Lung (tissue), 12 donors: ENCODE results near the gene CA5A. TPM values are rescaled to one million over a fixed set of nuclear protein-coding genes. Genes with fewer than 3 reads are reported as not detected.
"Not testable (repeated sequence)": the region's sequence is repeated elsewhere in the genome, so short reads cannot be mapped to it uniquely, and the experiment has no call there.

ENCODE experiments used
- ATAC-seq: fragments of 200-7000 bp; cut with Tn5 transposase; one replicate; pipeline ENCODE4 v1.9.1; 2020; ENCODE audit warnings: moderate number of reproducible peaks; ENCODE audit not compliant: insufficient read depth, low FRiP score
- DNase-seq, 3 donors: peaks; one replicate each; pipeline ENCODE4 v3.0.0-alpha.2; 2013 to 2017
- H3K27ac ChIP-seq, 2 donors: one replicate each; pipeline ENCODE4 v1.5.1; 2013; ENCODE audit warnings: mild to moderate bottlenecking in 2 of 2, moderate library complexity in 2 of 2, control low read depth in 1 of 2, inconsistent platforms in 1 of 2, low read depth in 1 of 2, low read length in 1 of 2
- H3K27me3 ChIP-seq, 3 donors: one replicate each; pipeline ENCODE4 v1.5.1; 2013; ENCODE audit warnings: low read length in 2 of 3; ENCODE audit not compliant: control insufficient read depth in 3 of 3, insufficient read depth in 3 of 3
- H3K36me3 ChIP-seq, 4 donors: one replicate each; pipeline ENCODE4 v1.5.1; 2013; ENCODE audit warnings: low read length in 4 of 4, mild to moderate bottlenecking in 1 of 4, moderate library complexity in 1 of 4; ENCODE audit not compliant: control insufficient read depth in 4 of 4, insufficient read depth in 4 of 4
- H3K4me1 ChIP-seq, 5 donors: one replicate each; pipeline ENCODE4 v1.5.1; 2013; ENCODE audit warnings: low read length in 5 of 5, mild to moderate bottlenecking in 2 of 5, moderate library complexity in 1 of 5; ENCODE audit not compliant: control insufficient read depth in 5 of 5, insufficient read depth in 5 of 5
- H3K4me3 ChIP-seq: one replicate; pipeline ENCODE4 v1.5.1; 2013; ENCODE audit warnings: mild to moderate bottlenecking, control low read depth, moderate library complexity
- H3K9ac ChIP-seq, 2 donors: one replicate each; pipeline ENCODE4 v1.5.1; 2013; ENCODE audit warnings: low read length in 2 of 2, control low read depth in 1 of 2; ENCODE audit not compliant: insufficient read depth in 1 of 2
- H3K9me3 ChIP-seq, 4 donors: one replicate each; pipeline ENCODE4 v1.5.1; 2013; ENCODE audit warnings: low read length in 3 of 4, mild to moderate bottlenecking in 1 of 4, moderate library complexity in 1 of 4; ENCODE audit not compliant: control insufficient read depth in 4 of 4, insufficient read depth in 3 of 4
- CTCF ChIP-seq: IDR thresholded peaks from 2 replicates; pipeline ENCODE4 v1.5.1; 2012; ENCODE audit warnings: mild to moderate bottlenecking; ENCODE audit errors: control extremely low read depth, extremely low read depth
- WGBS, 2 donors: extraction: QIAGEN DNeasy Blood & Tissue Kit; methylation state at CpG; one replicate each; pipeline ENCODE4 v1.1.7; 2013; 5-methylcytosine and 5-hydroxymethylcytosine counted together
- polyA plus RNA-seq, 2 donors: library from polyadenylated mRNA; stranded (reverse); fragments of 200-250 nt; gene quantifications; one replicate each; pipeline ENCODE4 v1.2.1, GENCODE V29; 2013
- total RNA-seq, 2 donors: library from RNA; depleted of rRNA in 1 of 2; stranded (reverse); fragments of >200 nt in 1 of 2; gene quantifications; one replicate each; pipeline ENCODE4 v1.2.1, GENCODE V29; 2014 to 2021
- donor health status: control.
- donor health status: control.
- donor health status: Bipolar disorder and iron deficiency.
- donor health status: healthy.
- donor health status: DM: yes; HTN: yes; CAD: no.

CA5A gene
- total and polyA plus RNA-seq, 4 donors = 0.03 to 0.63 (median 0.14) TPM; not detected in 1

GRCh38 chr16:87918866-87919680, 17.3 kb downstream of the CA5A start:
- Histone ChIP-seq H3K27me3 (no peaks in the 10 kb centered on the region), H3K9me3 (no peaks in the 10 kb centered on the region), H3K9ac (no peak overlapping the region), H3K36me3 (no peaks in the 10 kb centered on the region), H3K4me3 (no peak overlapping the region), H3K27ac (no peak overlapping the region), H3K4me1 (no peaks in the 10 kb centered on the region)
- WGBS, 2 donors = 64 to 73% methylated on average over 32 to 37 of the region's 37 CpGs
- TF ChIP-seq CTCF = no peak
- no peak for DNase-seq
- ATAC-seq = no peak

DNA sequence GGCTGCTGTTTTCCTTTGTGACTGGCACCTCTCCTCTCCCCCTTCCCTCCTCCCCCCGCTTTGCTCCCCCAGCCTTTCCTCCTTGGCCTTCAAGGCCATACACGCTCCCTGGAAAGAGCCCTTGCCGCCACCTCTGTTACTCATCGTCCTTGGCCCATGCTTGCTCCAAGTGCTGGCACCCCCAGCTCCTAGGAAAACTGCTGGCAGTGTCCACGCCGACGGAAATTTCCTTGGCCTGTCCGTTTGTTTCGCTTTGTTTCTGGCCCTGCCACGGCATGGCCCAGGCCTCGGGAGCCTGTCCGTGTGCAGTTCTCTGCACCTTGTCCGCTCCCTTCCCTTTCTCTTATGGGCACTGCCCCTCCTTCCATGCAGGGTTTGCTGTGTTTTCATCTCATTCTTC, 18.0 kb downstream of the CA5A start:
- Histone ChIP-seq H3K4me1 (no peaks in the 10 kb centered on the region), H3K9ac (no peak overlapping the region), H3K27me3 (no peaks in the 10 kb centered on the region), H3K27ac (no peak overlapping the region), H3K36me3 (no peaks in the 10 kb centered on the region), H3K4me3 (no peak overlapping the region), H3K9me3 (no peaks in the 10 kb centered on the region)
- no peak for DNase-seq
- TF ChIP-seq CTCF = no peak
- ATAC-seq = no peak
- 80 to 85% methylated on average over 13 of the region's 13 CpGs for WGBS, 2 donors

GRCh38 chr16:87917503-87917902, 18.8 kb downstream of the CA5A start:
- Histone ChIP-seq H3K4me3 (no peak overlapping the region), H3K27me3 (no peaks in the 10 kb centered on the region), H3K4me1 (no peaks in the 10 kb centered on the region), H3K27ac (no peak overlapping the region), H3K36me3 (no peaks in the 10 kb centered on the region), H3K9me3 (no peaks in the 10 kb centered on the region), H3K9ac (no peak overlapping the region)
- no peak for ATAC-seq
- 87 to 96% methylated on average over 9 of the region's 9 CpGs for WGBS, 2 donors
- DNase-seq = no peak
- no peak for TF ChIP-seq CTCF

- no peak overlapping the region for H3K9ac ChIP-seq
- DNase-seq (no peak), ATAC-seq (no peak)
- WGBS, 2 donors = 91 to 94% methylated on average over 25 of the region's 25 CpGs
- no peak overlapping the region for H3K4me3 ChIP-seq
- TF ChIP-seq CTCF = no peak
- H3K4me1 ChIP-seq = no peaks in the 10 kb centered on the region
- no peaks in the 10 kb centered on the region for H3K36me3 ChIP-seq
- no peaks in the 10 kb centered on the region for H3K9me3 ChIP-seq
- H3K27ac ChIP-seq = no peak overlapping the region
- no peaks in the 10 kb centered on the region for H3K27me3 ChIP-seq
Measured at GRCh38 chr16:87914812-87915211, 21.5 kb downstream of the CA5A start.

GRCh38 chr16:87914021-87914725, 22.2 kb downstream of the CA5A start:
- not testable (repeated sequence) for H3K36me3 ChIP-seq, H3K27ac ChIP-seq, H3K4me3 ChIP-seq, H3K9me3 ChIP-seq, H3K4me1 ChIP-seq, DNase-seq, ATAC-seq, H3K9ac ChIP-seq, H3K27me3 ChIP-seq
- 70 to 75% methylated on average over 23 to 27 of the region's 27 CpGs for WGBS, 2 donors
